ENCODE measurements around the gene EIF6. TPM values are rescaled to one million over a fixed set of nuclear protein-coding genes. Genes with fewer than 3 reads are reported as not detected.

EIF6 gene
- total and polyA plus RNA-seq, 2 experiments from 2014 or later: 166 to 245 TPM

GRCh38 chr20:35279533-35280174 is 4.9 kb downstream of the EIF6 start:
- H3K4me3 ChIP-seq: no peak overlapping the region
- TF ChIP-seq EZH2 (IDR thresholded peaks at IDR 0.05; ENCODE audit: insufficient read depth, poor library complexity, severe bottlenecking) (no peak), EZH2phosphoT487 (IDR thresholded peaks at IDR 0.05; ENCODE audit: insufficient read depth, low read depth) (no peak)
- no peak overlapping the region for H3K27ac ChIP-seq
- peaks cover 38% of the 10 kb centered on the region for H3F3A ChIP-seq (ENCODE audit: insufficient read depth)
- no peak overlapping the region for H2AFZ ChIP-seq
- peaks cover 9% of the 10 kb centered on the region; the same call in 1 of the 2 replicates for H3K36me3 ChIP-seq (ENCODE audit: low read depth)
- H3K4me2 ChIP-seq (ENCODE audit: unreplicated experiment): no peak overlapping the region
- no peak overlapping the region for H3K9ac ChIP-seq
- H3K9me2 ChIP-seq (ENCODE audit: insufficient read depth): no peaks in the 10 kb centered on the region
- in situ Hi-C loops (cut with MboI): no loop called here
- 96 to 97% methylated on average over 7 of the region's 7 CpGs for WGBS, 2 experiments (ENCODE audit: low coverage in 1 of 2, low lambda C conversion rate in 2 of 2, missing lambda C conversion rate in 2 of 2)
- peaks cover 71% of the 10 kb centered on the region for H3K79me2 ChIP-seq (ENCODE audit: insufficient read depth)
- H3K9me3 ChIP-seq (ENCODE audit: low read depth): no peaks in the 10 kb centered on the region
- no peaks in the 10 kb centered on the region for H3K27me3 ChIP-seq (replicated peaks; ENCODE audit: insufficient read depth)
- no peaks in the 10 kb centered on the region for H4K20me1 ChIP-seq (ENCODE audit: insufficient read depth)
- H3K4me1 ChIP-seq (ENCODE audit: insufficient read depth): peaks cover 10% of the 10 kb centered on the region; the same call in 1 of the 2 replicates
- no peak for DNase-seq

GRCh38 chr20:35279040-35279439 is 5.5 kb downstream of the EIF6 start:
- H3F3A ChIP-seq (ENCODE audit: insufficient read depth): peaks cover 38% of the 10 kb centered on the region
- no peak overlapping the region for H3K9ac ChIP-seq
- H3K36me3 ChIP-seq (ENCODE audit: low read depth): peaks cover 9% of the 10 kb centered on the region; the same call in 1 of the 2 replicates
- H3K4me3 ChIP-seq: no peak overlapping the region
- no peaks in the 10 kb centered on the region for H4K20me1 ChIP-seq (ENCODE audit: insufficient read depth)
- H3K79me2 ChIP-seq (ENCODE audit: insufficient read depth): peaks cover 66% of the 10 kb centered on the region
- TF ChIP-seq EZH2 (IDR thresholded peaks at IDR 0.05; ENCODE audit: insufficient read depth, poor library complexity, severe bottlenecking) (no peak), EZH2phosphoT487 (IDR thresholded peaks at IDR 0.05; ENCODE audit: insufficient read depth, low read depth) (no peak)
- in situ Hi-C loops (cut with MboI): no loop called here
- peaks cover 10% of the 10 kb centered on the region; the same call in 1 of the 2 replicates for H3K4me1 ChIP-seq (ENCODE audit: insufficient read depth)
- H3K4me2 ChIP-seq (ENCODE audit: unreplicated experiment): no peak overlapping the region
- H3K27ac ChIP-seq: no peak overlapping the region
- no peaks in the 10 kb centered on the region for H3K27me3 ChIP-seq (replicated peaks; ENCODE audit: insufficient read depth)
- DNase-seq: peak; percentile 26
- no peaks in the 10 kb centered on the region for H3K9me2 ChIP-seq (ENCODE audit: insufficient read depth)
- no peak overlapping the region for H2AFZ ChIP-seq
- no peaks in the 10 kb centered on the region for H3K9me3 ChIP-seq (ENCODE audit: low read depth)
- WGBS, 2 experiments (ENCODE audit: low coverage in 1 of 2, low lambda C conversion rate in 2 of 2, missing lambda C conversion rate in 2 of 2): 88 to 93% methylated on average over 5 of the region's 5 CpGs

DNA sequence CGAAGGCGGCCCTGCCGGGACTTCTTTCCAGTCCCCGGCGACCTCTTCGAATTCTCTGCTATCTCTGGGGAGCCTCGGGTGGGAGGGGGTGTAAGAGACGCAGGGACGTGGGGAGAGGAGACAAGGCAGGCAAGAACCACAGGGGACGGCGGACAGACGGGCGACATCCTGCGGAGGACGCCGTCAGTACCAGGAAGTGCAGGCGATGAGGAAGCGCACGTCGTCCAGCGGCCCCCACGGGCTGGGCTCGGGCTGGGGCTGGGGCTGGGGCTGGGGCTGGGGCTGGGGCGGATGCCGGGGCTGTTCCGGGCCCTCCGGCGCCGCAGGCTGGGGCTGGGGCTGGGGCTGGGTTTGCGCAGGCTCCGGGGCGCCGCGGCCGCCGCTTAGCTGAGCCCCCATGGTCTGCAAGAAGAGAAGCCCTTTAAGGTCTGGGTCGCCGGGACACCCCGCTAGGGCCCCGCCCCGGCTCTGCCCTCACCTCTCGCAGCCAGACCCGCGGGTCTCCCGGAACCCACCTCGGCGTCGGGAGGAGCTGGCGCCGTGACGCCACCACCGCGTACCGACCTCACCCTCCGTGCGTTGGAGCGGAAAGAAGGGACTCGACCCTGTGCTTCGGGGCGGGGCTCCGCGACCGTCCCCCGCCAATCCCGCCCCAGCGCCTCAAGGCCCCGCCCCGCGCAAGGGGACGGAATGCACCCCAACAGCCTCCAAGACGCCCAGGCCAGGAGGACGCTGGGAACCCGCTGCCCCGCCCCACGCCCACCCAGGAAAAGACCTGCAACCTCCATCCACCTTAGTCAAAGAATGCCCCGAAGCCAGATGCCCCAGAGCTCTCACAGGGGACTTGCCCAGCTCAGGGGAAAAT is 6.8 kb downstream of the EIF6 start, which contains the start of gene MMP24OS:
Gene MMP24OS, minus strand, starts transcription at position 592 of the 865 bp plus-strand sequence. Its CDS starts 193 bp downstream, at position 399.
- Histone ChIP-seq H2AFZ (peak within 1 kb of the TSS; percentile 39; the same call in 1 of the 2 replicates), H3K9ac (peak within 1 kb of the TSS; percentile 91), H3K9me2 (ENCODE audit: insufficient read depth) (no peaks in the 10 kb centered on the region), H3K36me3 (ENCODE audit: low read depth) (peaks cover 9% of the 10 kb centered on the region; the same call in 1 of the 2 replicates), H3K4me3 (peak within 1 kb of the TSS; percentile 85), H3K27me3 (replicated peaks; ENCODE audit: insufficient read depth) (no peaks in the 10 kb centered on the region), H4K20me1 (ENCODE audit: insufficient read depth) (no peaks in the 10 kb centered on the region), H3K79me2 (ENCODE audit: insufficient read depth) (peaks cover 53% of the 10 kb centered on the region), H3K27ac (peak within 1 kb of the TSS; percentile 88), H3K4me1 (ENCODE audit: insufficient read depth) (peaks cover 10% of the 10 kb centered on the region; the same call in 1 of the 2 replicates), H3K4me2 (ENCODE audit: unreplicated experiment) (peak within 1 kb of the TSS; percentile 94), H3F3A (ENCODE audit: insufficient read depth) (peaks cover 43% of the 10 kb centered on the region), H3K9me3 (ENCODE audit: low read depth) (no peaks in the 10 kb centered on the region)
- in situ Hi-C loops (cut with MboI): no loop called here
- peak; percentile 94 for DNase-seq
- TF ChIP-seq EZH2phosphoT487 (IDR thresholded peaks at IDR 0.05; ENCODE audit: insufficient read depth, low read depth) (no peak), EZH2 (IDR thresholded peaks at IDR 0.05; ENCODE audit: insufficient read depth, poor library complexity, severe bottlenecking) (no peak)
- WGBS, 2 experiments (ENCODE audit: low coverage in 1 of 2, low lambda C conversion rate in 2 of 2, missing lambda C conversion rate in 2 of 2): 0 to 3% methylated on average over 8 to 69 of the region's 76 CpGs

GRCh38 chr20:35277127-35277526 is 7.4 kb downstream of the EIF6 start:
- Histone ChIP-seq H3K4me3 (peak overlapping the region; percentile 85), H3K9ac (peak overlapping the region; percentile 91), H3K4me1 (ENCODE audit: insufficient read depth) (peaks cover 15% of the 10 kb centered on the region; the same call in 1 of the 2 replicates), H3K4me2 (ENCODE audit: unreplicated experiment) (peak overlapping the region; percentile 94), H3K9me3 (ENCODE audit: low read depth) (no peaks in the 10 kb centered on the region), H3K36me3 (ENCODE audit: low read depth) (peaks cover 9% of the 10 kb centered on the region; the same call in 1 of the 2 replicates), H3F3A (ENCODE audit: insufficient read depth) (peaks cover 46% of the 10 kb centered on the region), H4K20me1 (ENCODE audit: insufficient read depth) (no peaks in the 10 kb centered on the region), H3K79me2 (ENCODE audit: insufficient read depth) (peaks cover 47% of the 10 kb centered on the region), H3K27ac (peak overlapping the region; percentile 88), H3K9me2 (ENCODE audit: insufficient read depth) (no peaks in the 10 kb centered on the region), H3K27me3 (replicated peaks; ENCODE audit: insufficient read depth) (no peaks in the 10 kb centered on the region), H2AFZ (peak overlapping the region; percentile 39; the same call in 1 of the 2 replicates)
- 10 to 11% methylated on average over 10 of the region's 10 CpGs for whole genome bisulfite sequencing, 2 experiments (ENCODE audit: low coverage in 1 of 2, low lambda C conversion rate in 2 of 2, missing lambda C conversion rate in 2 of 2)
- no peak for DNase-seq
- no peak for TF ChIP-seq EZH2 (IDR thresholded peaks at IDR 0.05; ENCODE audit: insufficient read depth, poor library complexity, severe bottlenecking)
- TF ChIP-seq EZH2phosphoT487 (IDR thresholded peaks at IDR 0.05; ENCODE audit: insufficient read depth, low read depth): no peak
- in situ Hi-C loops (cut with MboI): no loop called here
